CD1c-positive myeloid dendritic cell (primary cell): Measurements from ENCODE around the gene YBX2.
A peak's percentile ranks its signal among the peaks of the same experiment; 100 is the strongest.
"Not testable (repeated sequence)": the region's sequence is repeated elsewhere in the genome, so short reads cannot be mapped to it uniquely, and the experiment has no call there.

Source experiments
- DNase-seq: peaks from one replicate; pipeline ENCODE4 v3.0.0-alpha.2; 2016; ENCODE audit errors: extremely low spot score

Gene YBX2

DNA sequence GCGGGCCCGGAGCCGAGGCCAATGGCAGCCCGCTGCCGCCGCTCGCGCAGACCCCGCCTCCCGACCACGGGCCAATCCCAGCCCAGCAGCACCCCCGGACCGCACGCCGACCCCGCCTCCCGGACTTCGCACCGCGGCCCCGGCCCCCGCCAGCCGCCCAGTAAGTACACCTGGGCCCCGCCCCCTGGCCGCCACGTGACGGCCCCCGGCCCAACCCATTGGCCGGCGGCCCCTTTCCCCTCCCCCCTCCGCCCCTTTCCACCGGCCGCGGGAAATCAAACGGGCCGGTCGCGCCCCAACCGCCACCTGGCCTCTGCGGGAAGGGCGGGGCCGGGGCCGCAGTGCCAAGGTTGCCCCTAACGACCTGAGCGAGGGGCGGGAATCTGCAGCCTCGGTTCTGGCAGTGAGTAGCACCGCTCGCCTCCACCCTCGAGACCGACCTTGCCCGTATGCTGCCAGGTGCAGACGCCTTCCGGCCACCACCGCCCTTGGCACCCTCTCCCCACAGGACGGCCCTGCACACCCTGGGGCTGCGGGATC is at the start of gene YBX2:
TSS of gene YBX2 (minus strand) at position 26 of the 540 bp plus-strand sequence. CDS start 139 bp downstream, outside the sequence.
- peak; percentile 45 for DNase-seq

DNA sequence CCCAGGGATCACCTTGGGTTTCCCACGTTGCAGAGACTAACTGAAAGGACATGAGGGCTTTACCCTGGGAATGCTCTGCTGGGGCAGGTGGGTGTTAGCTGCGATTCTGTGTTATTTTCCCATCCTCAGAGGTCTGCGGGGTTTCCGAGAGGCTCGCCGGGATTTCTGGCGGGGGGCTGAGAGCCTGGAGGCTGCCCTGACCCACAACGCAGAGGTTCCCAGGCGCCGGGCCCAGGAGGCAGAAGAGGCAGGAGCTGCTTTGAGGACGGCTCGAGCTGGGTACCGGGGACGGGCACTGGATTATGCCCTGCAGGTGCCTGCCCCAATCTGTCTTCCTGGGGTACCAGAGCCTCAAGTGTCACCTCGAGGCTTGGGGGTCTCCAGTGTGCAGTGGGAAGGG is 48.8 kb upstream of the YBX2 start:
- no peak for DNase-seq

DNA sequence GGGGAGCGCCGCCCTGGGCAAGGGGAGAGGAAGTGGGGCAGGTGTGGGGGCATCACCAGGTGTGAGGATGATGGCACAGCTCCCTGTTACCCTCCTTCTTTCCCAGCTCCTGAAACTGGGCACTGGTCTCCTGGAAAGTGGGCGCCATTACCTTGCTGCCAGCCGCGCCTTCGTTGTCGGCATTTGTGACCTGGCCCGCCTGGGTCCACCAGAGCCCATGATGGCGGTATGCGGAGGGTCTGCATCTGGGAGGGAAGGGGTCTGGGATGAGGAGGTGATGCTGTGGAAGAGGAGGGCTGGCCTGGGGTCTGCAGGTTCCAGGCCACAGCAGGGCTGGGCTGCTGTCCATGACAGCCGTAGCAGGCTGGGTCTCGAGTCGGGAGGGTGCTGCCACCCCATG is 47.4 kb upstream of the YBX2 start:
- no peak for DNase-seq

DNA sequence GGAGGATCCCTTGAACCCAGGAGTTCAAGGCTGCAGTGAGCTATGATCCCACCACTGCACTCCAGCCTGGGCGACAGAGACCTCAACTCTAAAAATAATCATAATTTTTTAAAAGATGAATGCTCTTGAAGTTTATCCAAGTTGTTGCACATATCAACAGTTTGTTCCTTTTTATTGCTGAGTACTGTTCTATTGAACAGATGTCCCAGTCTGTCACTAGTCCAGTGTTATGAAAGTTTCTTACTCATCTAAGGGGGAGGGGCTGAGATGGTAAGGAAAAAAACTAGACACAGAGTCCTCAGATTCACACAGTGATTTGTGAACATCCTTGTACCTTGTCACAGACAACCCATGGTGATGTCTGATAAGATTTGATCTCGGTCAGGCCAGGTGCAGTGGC is 45.7 kb upstream of the YBX2 start:
- DNase-seq, result peak; percentile 8

DNA sequence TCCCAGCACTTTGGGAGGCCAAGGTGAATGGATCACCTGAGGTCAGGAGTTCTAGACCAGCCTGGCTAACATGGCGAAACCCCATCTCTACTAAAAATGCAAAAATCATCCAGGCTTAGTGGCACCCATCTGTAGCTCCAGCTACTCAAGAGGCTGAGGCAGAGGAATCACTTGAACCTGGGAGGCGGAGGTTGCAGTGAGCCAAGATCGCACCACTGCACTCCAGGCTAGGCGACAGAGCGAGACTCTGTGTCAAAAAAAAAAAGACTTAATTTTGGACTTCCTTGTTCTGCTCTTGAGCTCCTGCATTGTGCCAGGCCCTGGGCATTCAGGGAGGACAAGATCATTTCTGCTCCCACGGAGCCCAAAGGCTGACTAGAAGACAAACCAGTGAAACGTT is 43.2 kb upstream of the YBX2 start:
- not testable (repeated sequence) for DNase-seq

DNA sequence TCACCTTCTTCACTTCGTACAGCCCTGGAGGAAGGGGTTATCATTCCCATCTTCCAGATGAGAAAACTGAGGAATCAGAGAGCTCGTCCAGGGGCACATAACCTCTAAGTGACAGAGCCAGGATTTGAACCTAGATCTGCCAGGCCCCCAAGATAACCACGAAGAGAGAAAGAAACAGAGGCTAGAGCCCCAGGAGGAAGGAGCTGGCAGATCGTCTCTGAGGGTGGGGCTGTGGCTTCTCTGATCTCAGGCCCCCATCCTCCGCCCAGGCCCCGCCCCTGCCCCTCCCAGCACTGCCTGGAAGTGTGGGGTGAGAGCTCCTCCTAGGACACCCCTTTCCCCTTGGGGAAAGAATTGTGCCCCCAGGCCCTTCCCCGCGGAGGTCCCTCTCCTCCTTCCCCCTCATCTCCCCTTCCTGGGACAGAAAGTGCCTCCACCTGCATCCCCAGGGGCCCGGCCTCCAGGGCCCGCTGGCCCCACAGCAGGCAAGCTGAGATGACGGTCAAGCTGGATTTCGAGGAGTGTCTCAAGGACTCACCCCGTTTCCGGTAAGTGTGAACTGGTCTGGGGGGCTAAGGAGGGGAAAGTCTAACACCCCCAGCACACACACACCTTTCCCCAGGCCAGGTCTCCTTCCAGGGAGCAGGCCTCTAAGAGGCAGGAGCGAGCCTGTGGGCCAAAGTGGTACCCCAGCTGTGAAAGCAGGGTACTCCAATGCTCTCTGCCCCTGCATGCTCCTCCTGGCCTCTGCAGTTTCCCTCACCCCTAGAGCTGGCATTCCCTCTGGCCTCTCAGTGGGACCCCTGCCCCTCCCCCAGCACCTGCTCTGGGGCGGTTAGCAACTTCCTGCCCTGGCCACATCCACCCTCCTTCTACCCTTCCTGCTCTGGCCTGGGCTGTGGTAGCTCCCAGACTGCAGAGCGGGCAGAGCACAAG is 42.1 kb upstream of the YBX2 start, which contains the start of gene ACAP1:
TSS of gene ACAP1 (plus strand) at position 290 of the 936 bp plus-strand sequence. CDS start at position 496, 206 bp downstream.
- DNase-seq, result peak; percentile 59

DNA sequence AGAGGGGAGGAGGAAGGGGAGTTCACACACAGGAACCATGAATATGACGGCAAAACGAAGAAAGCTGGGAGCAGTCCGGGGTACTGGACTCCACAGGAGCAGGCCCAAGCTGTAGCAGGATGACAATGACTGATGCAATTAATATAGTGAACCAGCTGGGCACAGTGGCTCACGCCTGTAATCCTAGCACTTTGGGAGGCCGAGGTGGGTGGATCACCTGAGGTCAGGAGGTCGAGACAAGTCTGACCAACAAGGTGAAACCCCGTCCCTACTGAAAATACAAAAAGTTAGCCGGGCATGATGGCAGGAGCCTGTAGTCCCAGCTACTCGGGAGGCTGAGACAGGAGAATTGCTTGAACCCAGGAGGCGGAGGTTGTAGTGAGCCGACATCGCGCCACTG is 41.3 kb upstream of the YBX2 start:
- not testable (repeated sequence) for DNase-seq

DNA sequence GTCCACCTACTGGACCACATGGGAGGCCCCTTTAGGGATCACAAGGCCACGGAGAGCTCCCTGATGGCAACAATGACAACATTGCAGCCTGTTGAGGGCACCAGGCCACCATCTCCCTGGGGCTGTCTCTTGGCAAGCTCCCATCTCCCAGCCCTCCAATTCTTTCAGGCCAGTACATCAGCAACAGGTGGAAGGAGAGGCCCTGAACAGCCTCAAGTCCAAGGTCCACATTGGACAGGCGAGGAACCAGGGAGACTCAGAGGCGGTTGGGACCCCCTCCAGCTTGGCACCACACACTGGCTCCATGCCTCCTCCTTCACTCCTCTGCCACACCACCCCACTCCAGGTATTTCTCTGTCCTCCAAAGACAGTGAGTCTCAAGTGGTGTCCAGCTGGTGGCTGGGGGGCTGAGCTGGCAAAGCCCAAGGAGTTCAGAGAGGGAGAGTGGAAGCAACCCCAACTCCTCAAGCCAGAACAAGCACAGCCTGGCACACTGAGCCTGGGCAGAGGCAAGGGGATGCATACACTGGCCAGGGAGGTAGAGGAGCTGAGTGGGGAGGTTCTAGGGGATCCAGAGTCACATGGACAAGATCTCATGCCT is 40.6 kb upstream of the YBX2 start:
- DNase-seq, result no peak

DNA sequence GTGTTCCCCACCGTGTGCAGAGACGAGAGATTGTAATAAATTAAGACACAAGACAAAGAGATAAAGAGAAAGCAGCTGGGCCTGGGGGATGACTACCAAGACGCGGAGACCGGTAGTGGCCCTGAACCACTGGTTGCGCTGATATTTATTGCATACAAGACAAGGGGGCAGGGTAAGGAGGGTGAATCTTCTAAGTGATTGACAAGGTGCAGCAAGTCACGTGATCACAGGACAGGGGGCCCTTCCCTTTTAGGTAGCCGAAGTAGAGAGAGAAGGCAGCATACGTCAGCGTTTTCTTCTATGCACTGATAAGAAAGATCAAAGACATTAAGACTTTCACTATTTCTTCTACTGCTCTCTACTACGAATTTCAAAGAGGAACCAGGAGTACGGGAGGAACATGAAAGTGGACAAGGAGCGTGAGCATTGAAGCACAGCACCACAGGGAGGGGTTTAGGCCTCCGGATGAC is 38.2 kb upstream of the YBX2 start:
- not testable (repeated sequence) for DNase-seq

DNA sequence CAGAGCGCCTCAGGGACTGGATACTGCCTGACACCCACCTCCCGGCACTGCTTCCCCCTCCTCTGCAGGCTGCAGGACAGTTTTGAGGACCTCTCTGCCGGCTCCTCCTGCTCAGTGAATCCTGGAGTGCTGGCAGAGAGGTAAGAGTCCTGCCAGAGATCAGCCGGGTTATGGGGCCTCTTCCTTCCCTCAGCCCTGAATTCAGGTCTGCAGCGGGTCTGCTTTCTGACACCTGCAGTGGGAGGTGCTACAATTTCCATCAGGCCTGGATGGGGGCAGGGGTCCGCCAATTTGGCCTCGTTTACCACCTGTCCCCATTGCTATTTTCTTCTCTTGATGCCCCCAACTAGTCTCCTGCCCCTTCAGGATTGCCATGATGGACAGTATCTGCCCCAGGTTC is 37.7 kb upstream of the YBX2 start:
- no peak for DNase-seq

DNA sequence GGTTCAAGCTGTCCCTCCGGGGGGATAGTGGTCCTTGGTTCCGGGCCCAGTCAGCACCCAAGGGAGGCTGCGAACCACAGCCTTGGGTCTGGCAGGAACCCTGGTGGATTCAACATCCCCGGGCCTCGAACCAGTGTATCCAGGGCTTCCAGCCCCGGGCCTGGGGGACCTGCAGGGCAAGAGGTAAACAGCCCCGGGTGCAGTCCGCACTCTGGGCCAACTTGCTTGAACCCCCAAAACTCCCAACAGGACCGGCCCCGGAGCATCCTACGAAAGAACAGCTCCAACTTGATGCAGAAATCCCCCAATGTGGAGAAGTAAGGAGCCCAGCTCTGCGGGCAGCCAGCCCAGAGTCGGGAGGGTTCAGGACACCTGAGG is 36.2 kb upstream of the YBX2 start:
- DNase-seq, result no peak

DNA sequence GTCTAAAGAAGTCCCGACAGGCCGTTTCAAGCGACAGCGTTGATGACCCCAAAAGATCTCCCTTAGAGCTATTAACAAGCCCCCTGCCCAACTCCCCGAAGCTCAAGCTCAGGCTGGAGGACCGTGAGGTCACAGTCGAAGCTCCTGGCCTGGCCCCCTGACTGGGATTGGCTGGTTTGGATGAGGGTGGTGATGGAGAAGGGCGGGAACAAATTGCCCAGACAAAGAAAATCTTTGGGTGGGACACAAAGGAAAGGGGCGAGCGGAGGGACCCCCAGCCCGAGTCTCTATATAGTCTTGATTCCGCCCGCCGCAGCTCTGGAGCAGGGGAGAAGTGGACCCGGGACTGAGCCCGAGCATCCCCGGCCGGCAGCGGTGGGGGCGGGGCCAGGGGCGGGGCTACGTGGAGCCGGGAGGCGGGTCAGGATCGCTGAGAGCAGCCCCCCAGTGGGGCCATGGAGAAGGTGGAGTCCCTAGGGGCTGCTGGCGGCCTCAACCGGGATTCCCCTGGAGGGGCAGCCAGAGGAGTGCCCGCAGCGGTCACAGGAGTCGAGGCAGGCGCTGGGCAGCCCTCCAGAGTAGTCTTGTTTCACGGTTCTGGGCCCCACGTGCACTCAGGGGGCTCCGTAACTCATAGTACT is 35.7 kb upstream of the YBX2 start:
- DNase-seq, result no peak

DNA sequence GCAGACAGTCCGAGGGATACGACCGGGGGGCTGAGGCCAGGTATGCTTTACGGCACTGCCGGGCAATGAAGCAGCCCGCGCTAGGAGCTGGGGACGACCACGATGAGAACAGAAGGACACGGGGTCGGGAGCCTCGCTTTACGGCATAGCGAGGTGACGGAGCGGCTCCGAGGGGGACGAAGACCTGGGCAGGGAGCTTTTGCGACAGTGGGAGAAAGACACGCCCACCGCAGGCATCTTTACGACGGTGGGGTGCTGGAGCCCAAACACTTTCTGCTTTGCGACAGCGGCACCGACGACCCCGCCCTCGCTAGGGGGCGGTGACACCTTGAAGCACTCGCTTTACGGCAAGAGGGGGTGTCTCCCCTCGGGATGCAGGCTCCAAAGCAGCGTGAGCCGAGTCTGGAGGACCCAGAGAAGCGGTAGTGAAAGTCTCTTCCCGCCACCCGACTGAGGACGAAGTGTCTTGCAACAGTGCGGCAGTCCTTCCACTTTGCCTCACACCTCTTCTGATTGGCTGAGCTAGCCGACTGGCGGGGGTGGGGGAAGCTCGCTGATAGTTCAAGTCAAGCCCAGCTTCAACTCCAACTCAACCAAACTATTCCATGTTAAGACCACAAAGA is 35.0 kb upstream of the YBX2 start:
- peak; percentile 100 for DNase-seq

DNA sequence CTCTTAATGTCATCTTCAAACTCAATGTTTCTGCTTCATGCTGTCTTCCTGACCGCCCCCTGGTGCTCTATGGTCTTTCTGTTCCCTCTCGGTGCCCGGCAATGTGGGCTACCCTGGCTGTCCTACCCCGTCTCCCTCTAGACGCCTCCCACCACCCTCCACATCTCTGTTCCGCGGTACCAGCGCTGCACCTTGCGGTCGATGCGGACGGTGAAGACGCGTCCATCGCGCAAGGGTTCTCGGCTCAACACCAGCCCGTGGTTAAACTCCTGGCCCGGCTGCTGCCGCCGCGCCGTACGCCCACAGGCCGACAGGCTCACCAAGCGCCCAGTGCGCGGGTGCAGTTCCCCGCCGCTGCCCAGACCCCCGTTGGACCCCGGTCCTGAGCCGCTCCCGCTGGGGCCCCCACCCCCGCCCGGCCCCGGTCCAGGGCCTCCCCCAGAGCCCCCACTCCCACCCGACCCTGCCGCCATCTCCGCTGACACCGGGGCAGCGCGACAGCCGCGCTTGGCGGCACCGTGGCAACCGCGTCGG is 34.5 kb upstream of the YBX2 start, which contains the start of gene NEURL4:
TSS of gene NEURL4 (minus strand) at position 496 of the 534 bp plus-strand sequence. CDS start at position 473, 23 bp downstream.
- no peak for DNase-seq

DNA sequence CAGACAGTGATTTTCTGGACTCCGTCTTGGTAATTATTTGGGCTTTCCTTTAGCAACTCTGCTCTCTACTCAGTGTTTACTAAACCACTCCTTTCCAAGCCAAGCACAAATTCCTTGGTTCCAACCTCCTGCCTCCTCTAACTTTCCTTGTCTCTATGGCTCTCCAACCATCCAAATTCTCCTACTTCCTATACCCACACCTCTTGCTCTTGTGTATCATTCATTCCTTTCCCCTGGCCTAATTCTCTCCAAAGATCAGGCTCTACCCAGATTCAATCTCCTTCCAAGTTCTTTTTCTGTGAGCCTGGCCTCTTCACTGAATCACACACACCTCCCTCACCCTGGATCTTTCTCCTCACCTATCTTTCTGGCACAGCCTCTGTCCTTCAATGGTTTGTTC is 33.6 kb upstream of the YBX2 start:
- DNase-seq, result no peak

DNA sequence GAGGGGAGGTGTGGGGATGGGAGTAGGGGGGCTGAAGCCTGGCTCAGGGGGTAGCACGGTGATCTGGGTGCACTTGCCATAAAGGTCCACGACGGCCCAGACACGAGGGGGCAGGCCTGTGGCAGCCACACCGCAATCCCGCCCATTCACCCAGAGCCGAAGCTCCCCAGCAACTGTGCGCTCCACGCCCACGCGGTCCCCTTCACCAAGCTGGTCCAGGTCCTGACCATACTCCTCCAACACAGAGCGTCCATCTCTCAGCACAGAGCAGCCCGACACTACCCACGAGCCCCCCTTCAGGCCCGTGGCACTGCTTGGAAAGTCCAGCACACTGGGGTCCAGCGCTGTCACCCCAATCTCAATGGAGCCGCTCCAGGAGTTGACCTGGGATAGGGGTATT is 33.1 kb upstream of the YBX2 start:
- no peak for DNase-seq

DNA sequence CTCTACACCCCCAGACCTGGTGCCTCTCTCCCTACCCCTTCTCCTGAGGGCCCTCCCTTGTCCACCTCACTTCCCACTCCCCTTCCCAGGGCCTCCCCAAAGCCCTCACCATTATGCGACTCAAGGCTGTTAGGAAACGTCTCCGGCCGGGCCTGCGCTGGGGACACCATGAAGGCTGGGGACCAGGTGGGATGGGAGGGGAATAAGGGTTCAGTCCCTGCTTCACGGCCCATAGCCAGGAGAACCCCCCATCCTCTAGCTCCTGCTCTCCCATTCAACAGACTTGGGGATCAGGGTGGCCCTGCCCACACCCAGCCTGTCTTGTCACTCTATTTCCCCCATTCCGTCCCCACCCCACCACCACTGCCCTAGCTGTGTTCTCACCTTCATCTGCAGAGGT is 32.6 kb upstream of the YBX2 start:
- no peak for DNase-seq

DNA sequence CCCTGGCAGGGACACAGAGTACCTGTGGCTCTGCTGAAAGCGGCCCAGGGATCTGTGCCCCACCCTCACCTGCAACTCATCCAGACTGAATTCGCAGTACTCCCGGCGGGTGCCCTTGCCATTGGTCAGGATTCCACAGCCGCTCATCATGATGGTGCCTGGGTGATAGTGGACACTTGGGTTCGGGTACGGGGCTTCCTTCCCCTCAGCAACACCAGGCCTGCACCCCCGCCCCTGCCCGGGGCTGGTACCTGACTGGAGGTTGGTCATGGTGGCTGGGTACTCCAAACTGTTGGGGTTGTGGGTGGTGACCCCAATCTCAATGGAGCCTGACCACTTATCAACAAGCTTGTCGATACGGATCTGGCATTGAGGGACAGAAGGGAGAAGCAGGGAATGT is 31.7 kb upstream of the YBX2 start:
- DNase-seq, result no peak

DNA sequence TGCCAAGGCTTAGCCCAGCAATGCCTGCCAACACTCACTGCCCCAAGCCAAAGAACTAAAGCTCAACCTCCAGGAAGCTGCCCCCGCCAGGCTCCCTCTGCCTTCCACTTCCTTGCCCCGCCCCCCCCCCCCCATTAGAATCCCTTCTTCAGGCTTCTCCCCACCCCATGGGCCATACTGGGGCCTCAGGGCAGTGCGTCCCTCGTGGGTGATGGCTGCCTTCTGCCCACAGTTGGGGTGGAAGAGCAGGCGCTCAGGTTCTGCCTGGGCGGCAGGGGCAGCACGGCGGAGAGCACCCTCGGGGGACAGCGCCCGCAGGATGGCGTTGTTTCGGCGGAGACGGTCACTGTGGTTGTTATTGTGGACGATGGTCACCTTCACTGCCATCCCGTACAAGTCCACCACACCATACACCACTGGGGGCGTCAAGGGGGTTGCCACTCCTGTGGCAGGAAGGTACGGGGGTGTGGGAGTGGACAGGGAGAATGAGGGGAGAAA is 30.6 kb upstream of the YBX2 start:
- DNase-seq, result no peak

DNA sequence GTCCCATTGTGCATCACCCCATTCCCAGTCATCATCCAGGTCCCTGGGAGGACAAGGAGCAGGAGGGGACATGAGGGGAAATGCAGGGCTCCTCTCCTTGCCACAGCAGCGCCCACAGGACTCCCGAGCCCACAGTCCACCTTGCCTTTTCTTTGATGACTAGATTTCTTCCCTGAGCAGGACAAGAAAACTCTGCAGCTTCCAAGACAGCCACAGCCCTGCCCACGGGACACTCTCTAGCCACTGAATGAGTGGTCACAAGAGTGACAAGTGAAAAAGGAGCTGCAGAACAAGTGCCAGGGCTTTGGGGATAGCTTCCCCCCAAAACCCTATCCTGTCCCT is 30.0 kb upstream of the YBX2 start:
- no peak for DNase-seq

DNA sequence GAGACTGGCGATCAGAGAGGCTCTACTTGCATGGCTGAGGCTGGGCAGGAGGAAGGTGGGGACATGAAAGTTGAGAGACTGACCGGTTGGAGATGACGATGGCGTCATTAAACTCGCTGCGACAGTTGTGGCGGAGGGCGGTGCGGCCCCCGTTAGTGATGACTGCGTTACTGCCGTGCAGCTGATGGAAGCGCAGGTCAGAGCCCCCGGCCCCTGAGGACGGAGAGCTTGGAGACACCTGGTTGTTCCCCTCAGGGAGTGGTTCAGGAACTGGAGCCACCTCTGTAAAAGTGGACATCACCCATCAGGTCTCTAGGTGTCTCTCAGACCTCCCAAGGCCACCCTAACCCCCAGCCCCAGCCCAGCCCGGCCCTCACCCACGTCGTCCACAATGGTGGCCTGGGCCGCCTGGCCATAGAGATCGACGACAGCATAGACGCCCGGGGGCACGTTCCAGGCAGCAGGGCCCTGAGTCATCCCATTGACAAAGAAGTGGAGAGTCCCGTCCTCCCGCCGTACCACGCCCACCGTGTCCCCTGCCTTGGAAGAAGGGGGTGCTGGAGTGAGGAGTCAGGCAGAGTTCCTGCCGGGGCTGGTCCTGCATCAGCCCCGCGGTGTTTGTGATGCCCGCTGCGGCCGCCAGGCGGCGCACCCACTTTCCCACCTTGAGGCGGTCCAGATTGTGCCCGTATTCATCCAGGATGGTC is 29.4 kb upstream of the YBX2 start:
- DNase-seq, result peak; percentile 61
